NB4 (cell line): ENCODE results near the gene LRRTM4.

Experiments
- MYC ChIP-seq: IDR thresholded peaks from 2 replicates; pipeline ENCODE4 v1.6.1; 2011; ENCODE audit warnings: low read depth, low read length
- POLR2A ChIP-seq: IDR thresholded peaks from 2 replicates; pipeline ENCODE4 v1.6.1; 2011; ENCODE audit warnings: mild to moderate bottlenecking; ENCODE audit not compliant: insufficient read length; ENCODE audit errors: extremely low read depth
- TF ChIP-seq, protein P1 (sequence below): IDR thresholded peaks from one replicate; pipeline ENCODE4 v1.5.1; 2012; ENCODE audit warnings: low read depth, low read length
- TF ChIP-seq, protein P2 (sequence below): IDR thresholded peaks from 2 replicates; pipeline ENCODE4 v1.6.1; 2011; ENCODE audit warnings: low read depth, low read length

DNA sequence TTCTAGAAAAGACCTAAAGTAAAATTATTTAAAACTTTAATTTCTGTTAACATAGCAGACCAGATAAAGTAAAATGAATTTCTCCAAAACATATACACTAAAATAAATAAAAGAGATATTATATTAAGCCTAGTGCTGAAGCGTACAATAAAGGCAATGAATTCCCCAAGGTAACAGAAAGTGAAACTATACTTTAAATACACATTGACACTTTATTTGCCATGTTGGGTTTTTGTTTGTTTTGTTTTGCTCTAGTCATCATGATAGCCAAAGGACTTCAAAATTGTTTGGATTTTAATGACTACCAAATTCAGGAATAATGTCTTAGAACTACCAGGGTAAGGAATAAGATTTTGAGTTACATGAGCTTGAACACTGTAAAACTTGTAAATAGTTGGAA is 413.3 kb downstream of the LRRTM4 start:
- TF ChIP-seq POLR2A (no peak), MYC (no peak)
- TF ChIP-seq, protein P1, sequence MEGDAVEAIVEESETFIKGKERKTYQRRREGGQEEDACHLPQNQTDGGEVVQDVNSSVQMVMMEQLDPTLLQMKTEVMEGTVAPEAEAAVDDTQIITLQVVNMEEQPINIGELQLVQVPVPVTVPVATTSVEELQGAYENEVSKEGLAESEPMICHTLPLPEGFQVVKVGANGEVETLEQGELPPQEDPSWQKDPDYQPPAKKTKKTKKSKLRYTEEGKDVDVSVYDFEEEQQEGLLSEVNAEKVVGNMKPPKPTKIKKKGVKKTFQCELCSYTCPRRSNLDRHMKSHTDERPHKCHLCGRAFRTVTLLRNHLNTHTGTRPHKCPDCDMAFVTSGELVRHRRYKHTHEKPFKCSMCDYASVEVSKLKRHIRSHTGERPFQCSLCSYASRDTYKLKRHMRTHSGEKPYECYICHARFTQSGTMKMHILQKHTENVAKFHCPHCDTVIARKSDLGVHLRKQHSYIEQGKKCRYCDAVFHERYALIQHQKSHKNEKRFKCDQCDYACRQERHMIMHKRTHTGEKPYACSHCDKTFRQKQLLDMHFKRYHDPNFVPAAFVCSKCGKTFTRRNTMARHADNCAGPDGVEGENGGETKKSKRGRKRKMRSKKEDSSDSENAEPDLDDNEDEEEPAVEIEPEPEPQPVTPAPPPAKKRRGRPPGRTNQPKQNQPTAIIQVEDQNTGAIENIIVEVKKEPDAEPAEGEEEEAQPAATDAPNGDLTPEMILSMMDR = no peak
- TF ChIP-seq, protein P2, sequence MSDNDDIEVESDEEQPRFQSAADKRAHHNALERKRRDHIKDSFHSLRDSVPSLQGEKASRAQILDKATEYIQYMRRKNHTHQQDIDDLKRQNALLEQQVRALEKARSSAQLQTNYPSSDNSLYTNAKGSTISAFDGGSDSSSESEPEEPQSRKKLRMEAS = no peak
